ENCODE data around the gene ZDHHC17.
"Not testable (repeated sequence)": the region's sequence is repeated elsewhere in the genome, so short reads cannot be mapped to it uniquely, and the experiment has no call there.

The ZDHHC17 gene

GRCh38 chr12:76766161-76766560 lies 2.2 kb downstream of the ZDHHC17 start:
- no peak for DNase-seq (ENCODE audit: low spot score)

DNA sequence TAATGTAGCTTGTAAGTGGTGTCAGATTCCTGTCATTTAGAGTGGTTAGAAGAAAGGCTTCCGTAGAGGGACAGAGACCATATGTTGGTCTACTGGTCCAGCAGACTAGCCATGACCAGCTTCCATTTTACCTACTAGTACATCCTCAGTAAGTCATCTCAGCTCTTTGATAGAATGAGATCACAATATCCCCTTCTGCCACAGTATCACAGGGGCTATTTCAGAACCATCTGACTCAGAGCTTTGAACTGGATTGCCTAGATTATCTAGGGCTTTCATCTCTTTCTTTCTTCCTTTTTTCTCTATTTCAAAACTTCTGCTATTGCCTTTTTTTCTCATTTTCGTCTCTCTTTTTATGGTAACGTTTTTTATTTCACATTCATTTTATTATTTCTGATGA lies 4.7 kb downstream of the ZDHHC17 start:
- DNase-seq (ENCODE audit: low spot score), result no peak

DNA sequence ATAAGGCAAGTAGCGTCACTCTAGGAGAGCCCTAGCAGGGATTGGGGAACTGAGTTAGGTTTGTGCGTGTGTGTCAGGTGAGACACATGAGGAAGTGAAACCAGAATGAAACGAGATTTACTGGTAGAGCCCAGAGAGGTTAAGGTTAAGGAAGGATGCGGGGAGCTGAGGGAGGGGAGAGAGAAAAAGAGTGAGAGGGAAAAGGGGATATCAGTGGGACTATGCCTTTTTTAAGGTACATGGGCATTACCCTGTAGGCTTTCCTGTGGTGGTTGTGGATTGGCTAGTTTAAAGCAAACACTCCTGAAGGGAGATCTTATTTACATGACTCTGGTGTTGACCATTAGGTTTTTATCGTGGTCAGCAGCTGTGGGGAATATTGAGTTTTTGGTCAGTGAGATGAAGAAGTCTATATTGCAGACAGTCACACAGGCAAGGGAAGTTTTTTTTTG lies 13.9 kb downstream of the ZDHHC17 start:
- DNase-seq (ENCODE audit: low spot score), result no peak

DNA sequence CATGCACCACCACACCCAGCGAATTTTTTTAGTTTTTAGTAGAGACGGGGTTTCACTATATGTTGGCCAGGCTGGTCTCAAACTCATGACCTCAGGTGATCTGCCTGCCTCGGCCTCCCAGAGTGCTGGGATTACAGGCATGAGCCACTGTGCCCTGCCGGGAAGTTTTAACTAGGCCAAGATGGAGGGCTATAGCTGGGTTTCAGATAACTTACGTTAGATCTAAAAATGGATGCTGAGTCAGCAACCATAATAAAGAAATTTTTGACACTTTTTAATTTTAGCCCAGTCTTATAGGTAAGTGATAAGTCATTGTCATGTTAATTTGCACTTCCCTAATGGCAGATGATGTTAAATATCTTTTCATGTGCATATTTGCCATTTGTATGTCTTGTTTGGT lies 14.4 kb downstream of the ZDHHC17 start:
- DNase-seq (ENCODE audit: low spot score), result no peak

DNA sequence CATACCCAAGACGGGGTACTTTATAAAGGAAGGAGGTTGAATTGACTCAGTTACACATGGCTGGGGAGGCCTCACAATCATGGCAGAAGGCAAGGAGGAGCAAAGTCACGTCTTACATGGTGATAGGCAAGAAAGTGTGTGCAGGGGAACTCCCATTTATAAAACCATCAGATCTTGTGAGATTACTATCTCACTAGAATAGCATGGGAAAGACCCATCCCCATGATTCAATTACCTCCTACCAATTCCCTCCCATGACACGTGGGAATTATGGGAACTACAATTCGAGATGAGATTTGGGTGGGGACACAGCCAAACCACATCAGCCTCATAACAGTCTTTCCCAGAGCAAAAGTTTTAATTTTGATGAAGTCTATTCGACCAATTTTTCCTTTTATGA lies 15.4 kb downstream of the ZDHHC17 start:
- DNase-seq (ENCODE audit: low spot score), result not testable (repeated sequence)

- DNase-seq (ENCODE audit: low spot score), result no peak
These were observed 17.4 kb downstream of the ZDHHC17 start for GRCh38 chr12:76781321-76781720.

DNA sequence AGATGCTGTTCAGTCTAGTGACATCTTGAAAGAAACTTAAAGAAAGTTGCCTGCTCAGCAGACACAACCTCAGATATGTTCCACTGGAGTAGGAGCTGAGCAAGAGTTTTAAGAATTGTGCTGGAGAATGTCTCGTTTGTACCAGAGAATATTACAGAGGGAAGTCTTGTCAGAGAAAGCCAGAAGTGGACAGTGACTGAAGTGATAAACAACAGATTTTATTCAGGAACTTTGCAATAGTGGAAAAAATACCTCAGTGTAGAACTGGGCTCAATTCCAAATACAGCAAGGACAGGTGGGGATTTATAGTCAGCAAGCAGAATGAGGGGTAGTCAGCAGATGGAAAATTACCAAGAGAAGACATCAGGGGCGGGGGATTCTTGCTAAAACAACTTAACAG lies 18.6 kb downstream of the ZDHHC17 start:
- no peak for DNase-seq (ENCODE audit: low spot score)

- no peak for DNase-seq (ENCODE audit: low spot score)
These were observed 20.7 kb downstream of the ZDHHC17 start for GRCh38 chr12:76784600-76785051.

DNA sequence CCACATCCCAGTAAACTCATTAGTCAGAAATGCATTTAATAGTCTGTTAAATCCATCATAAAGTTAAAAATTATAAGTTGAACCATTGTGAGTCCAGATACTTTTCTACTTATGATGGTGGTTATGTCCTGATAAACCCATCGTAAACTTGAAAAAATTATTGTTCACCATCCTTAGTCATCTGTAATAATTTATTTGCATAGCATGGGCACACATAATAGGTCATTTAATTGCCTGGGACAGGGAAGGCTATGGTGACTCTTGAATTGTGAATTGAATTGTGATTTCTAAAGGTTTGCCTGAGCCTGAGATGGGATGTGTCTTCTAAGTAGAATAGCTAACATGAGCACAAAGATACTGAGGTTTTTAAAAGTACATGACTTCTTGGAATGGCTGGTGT lies 21.5 kb downstream of the ZDHHC17 start:
- no peak for DNase-seq (ENCODE audit: low spot score)

DNA sequence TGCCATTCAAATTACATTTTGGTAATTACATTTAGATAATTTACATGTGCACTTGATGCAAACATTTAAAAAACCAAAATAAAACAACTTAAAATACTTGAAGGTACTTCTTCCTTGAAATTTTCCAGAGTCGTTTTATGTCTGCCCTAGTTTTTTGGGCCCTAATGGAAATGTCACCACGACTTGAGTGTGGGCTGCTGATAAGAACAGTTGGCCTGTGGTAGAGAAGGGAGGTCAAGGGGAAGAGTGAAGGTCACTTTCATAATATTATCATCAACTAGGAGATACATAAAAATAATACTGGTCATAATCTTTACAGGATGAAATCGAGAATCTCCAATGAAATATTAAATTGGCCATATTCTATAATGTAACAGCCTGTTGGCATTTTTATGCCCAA lies 23.1 kb downstream of the ZDHHC17 start:
- DNase-seq (ENCODE audit: low spot score), result no peak

- no peak for DNase-seq (ENCODE audit: low spot score)
These were observed 23.8 kb downstream of the ZDHHC17 start for GRCh38 chr12:76787689-76788088.

DNA sequence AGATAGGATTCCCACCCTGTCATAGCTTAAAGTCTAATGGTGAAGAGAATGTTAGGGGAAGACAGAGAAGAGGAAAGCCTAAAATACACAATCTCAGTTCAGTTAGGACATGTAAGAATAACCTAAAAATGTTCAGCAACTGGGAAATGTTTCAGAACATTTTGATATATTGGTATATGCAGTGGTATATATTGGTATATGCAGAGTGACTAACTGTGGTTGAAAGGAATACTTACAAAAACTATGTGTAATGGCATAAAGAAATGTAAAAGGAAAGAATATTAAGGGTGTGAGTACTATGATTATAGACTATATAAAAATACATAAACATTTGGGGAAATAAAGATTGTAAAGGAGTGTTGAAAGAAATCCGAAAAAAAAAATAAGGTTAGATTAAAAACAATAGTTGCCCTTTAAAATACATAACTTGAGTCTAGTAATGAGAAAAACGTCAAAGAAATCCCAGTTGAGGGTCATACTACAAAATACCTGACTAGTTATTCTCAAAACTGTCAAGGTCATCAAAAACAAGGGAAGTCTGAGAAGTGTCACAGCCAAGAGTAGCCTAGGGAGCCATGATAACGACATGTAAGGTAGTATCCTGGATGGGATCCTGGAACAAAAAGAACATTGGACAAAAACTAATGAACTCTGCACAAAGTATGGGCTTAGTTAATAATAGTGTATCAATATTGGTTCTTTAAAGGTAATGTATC lies 25.6 kb downstream of the ZDHHC17 start:
- DNase-seq (ENCODE audit: low spot score), result no peak

- DNase-seq (ENCODE audit: low spot score), result peak; percentile 33
These were observed 26.9 kb downstream of the ZDHHC17 start for GRCh38 chr12:76790564-76791552.

DNA sequence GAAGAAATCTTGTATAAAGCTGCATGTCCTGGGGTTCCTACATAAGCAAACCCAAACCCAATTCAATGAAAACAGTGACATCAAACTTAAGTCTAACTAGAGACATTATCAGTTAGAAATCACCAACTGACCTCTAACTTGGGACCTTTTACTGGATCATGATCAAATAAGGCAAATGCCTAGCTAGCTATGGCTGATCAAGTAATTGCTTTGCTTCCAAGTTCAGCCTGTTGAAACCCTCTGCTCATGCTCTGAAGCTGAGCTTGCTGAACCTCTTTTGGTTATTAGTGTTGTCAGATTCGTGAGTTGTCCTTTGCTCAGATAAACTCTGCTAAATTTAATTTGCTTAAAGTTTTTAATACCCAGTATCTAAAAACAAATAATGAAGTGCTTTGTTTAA lies 28.9 kb downstream of the ZDHHC17 start:
- no peak for DNase-seq (ENCODE audit: low spot score)

DNA sequence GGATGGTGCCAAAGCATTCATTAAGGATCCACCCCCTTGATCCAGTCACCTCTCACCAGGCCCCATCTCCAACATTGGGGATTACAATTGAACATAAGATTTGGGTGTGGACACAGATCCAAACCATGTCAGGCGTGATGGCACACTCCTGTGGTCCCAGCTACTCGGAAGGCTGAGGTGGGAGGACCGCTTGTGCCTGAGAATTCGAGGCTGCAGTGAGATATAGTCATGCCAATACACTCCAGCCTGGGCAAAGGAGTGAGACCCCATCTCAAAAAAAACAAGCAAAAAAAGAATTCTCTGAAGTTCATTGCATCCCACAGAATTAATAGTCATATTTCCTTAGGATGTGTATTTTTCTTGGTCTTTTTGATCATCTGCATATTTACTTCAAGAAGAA lies 34.9 kb downstream of the ZDHHC17 start:
- no peak for DNase-seq (ENCODE audit: low spot score)

DNA sequence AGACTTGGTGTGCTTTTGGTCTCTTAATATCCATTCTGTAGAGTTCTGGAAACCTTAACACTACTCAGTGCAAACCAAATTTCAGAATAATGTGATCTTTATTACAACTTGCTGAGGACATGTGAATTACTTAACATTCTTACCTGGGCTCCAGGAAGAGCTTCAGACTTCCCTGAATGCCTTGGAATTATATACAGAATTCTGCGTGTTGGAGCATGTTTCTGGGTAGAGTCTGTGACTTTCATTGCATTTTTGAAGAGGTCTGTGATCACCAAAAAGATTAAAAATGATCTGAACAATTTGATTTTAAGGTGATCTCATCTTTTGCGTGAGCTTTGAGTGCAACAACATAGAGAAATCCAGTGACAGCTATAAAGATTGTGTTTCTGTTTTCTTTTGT lies 35.4 kb downstream of the ZDHHC17 start:
- no peak for DNase-seq (ENCODE audit: low spot score)

GRCh38 chr12:76802060-76802459 lies 38.1 kb downstream of the ZDHHC17 start:
- DNase-seq (ENCODE audit: low spot score), result no peak

- DNase-seq (ENCODE audit: low spot score), result no peak
These were observed 40.6 kb downstream of the ZDHHC17 start for GRCh38 chr12:76804435-76804976.

DNA sequence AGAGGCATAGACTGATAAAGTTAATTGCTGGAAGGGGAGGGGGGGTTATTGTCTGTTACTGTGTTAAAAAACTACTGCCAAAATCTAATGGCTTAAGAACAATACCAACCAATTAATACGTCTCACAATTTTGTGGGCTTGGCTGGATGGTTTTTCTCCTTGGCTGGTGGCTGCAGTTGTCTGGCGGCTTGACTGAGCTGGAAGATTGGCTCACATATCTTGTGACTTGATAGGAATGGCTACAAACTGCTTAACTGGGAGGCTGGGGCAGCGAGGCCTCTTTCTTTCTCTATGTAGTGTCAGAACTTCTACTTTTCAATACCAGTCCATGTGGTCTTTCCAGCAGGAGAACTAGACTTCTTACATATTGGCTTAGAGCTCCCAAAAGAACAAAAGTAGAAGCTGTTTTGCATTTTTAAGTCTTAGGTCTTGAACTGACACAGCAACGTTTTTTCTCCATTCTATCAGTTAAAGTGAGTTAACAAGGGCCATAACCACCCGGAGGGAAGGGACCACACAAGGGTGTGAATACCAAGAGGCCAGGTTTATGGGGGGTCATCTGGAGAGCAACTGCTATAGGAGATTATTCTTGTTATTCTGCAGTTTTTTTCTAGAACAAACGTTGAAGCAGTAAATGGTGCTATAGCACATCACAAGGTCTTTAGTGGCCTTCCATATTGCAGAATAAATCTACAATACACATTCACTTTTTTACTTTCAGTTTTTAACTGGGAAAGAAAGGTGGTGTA lies 46.9 kb downstream of the ZDHHC17 start:
- DNase-seq (ENCODE audit: low spot score), result no peak

- DNase-seq (ENCODE audit: low spot score), result no peak
These were observed 48.1 kb downstream of the ZDHHC17 start for GRCh38 chr12:76811976-76812375.

GRCh38 chr12:76813265-76813664 lies 49.4 kb downstream of the ZDHHC17 start:
- DNase-seq (ENCODE audit: low spot score), result no peak

- no peak for DNase-seq (ENCODE audit: low spot score)
These were observed 50.1 kb downstream of the ZDHHC17 start for GRCh38 chr12:76813972-76814371.
